Mucosa of gallbladder (tissue), 1 donor: ENCODE measurements around the gene TUBA4A. TPM values are rescaled to one million over a fixed set of nuclear protein-coding genes. Genes with fewer than 3 reads are reported as not detected.

Experiments used
- DNase-seq: peaks from one replicate; pipeline ENCODE4 v3.0.0-alpha.2; 2020; ENCODE audit warnings: low spot score
- total RNA-seq: library from RNA; stranded (reverse); gene quantifications from one replicate; pipeline ENCODE4 v1.2.1, GENCODE V29; 2021
- donor health status: DM: no; HTN: no; CAD: no.

The TUBA4A gene
- total RNA-seq, 1 donor from 2014 or later, result 40.6 TPM

- DNase-seq, result no peak
Observed at GRCh38 chr2:219234331-219234730, 19.4 kb downstream of the TUBA4A start.

- peak; percentile 69 for DNase-seq
Observed at GRCh38 chr2:219230059-219230540, 23.6 kb downstream of the TUBA4A start.

- DNase-seq, result peak; percentile 99
Observed at GRCh38 chr2:219229305-219230058, 24.2 kb downstream of the TUBA4A start, which contains the start of the genes ANKZF1 and ATG9A. Gene ANKZF1 (plus strand): TSS chr2:219229806. CDS start chr2:219230258, 452 bp downstream. Gene ATG9A (minus strand): TSS chr2:219229636. CDS start chr2:219228024, 1,612 bp downstream.

GRCh38 chr2:219228911-219229304 lies 24.8 kb downstream of the TUBA4A start:
- no peak for DNase-seq

GRCh38 chr2:219228041-219228910 lies 25.4 kb downstream of the TUBA4A start:
- DNase-seq, result no peak

- no peak for DNase-seq
Observed at GRCh38 chr2:219225350-219225749, 28.4 kb downstream of the TUBA4A start.

GRCh38 chr2:219223831-219224610 lies 29.7 kb downstream of the TUBA4A start:
- DNase-seq, result no peak

GRCh38 chr2:219221957-219222518 lies 31.7 kb downstream of the TUBA4A start:
- no peak for DNase-seq

GRCh38 chr2:219220652-219221402 lies 32.9 kb downstream of the TUBA4A start:
- no peak for DNase-seq

GRCh38 chr2:219219784-219220532 lies 33.8 kb downstream of the TUBA4A start:
- DNase-seq, result no peak

- DNase-seq, result peak; percentile 96
Observed at GRCh38 chr2:219218732-219219701, 34.7 kb downstream of the TUBA4A start, which contains the start of gene ABCB6. Gene ABCB6 (minus strand): TSS chr2:219218958. CDS start chr2:219218673, 285 bp downstream.

- peak; percentile 50 for DNase-seq
Observed at GRCh38 chr2:219218217-219218731, 35.4 kb downstream of the TUBA4A start.

GRCh38 chr2:219216535-219216915 lies 37.2 kb downstream of the TUBA4A start:
- no peak for DNase-seq

GRCh38 chr2:219215871-219216534 lies 37.7 kb downstream of the TUBA4A start:
- peak; percentile 53 for DNase-seq

- DNase-seq, result no peak
Observed at GRCh38 chr2:219214786-219215185, 38.9 kb downstream of the TUBA4A start.

- no peak for DNase-seq
Observed at GRCh38 chr2:219214141-219214540, 39.6 kb downstream of the TUBA4A start.

- DNase-seq, result no peak
Observed at GRCh38 chr2:219213486-219214071, 40.1 kb downstream of the TUBA4A start.
